K562 (cell line): ENCODE measurements around the gene MOSPD3. TPM values are rescaled to one million over a fixed set of nuclear protein-coding genes. Genes with fewer than 3 reads are reported as not detected.

ENCODE experiments used
- ATF1 ChIP-seq, 2 experiments: fragments of 450-650 bp in 1 of 2; IDR thresholded peaks; 2 replicates each; pipeline ENCODE4 v1.6.1; 2016; ENCODE audit warnings: missing compliant biosample characterization in 1 of 2, missing genetic modification characterization in 1 of 2
- BCOR ChIP-seq: fragments of 450-650 bp; IDR thresholded peaks from 2 replicates; pipeline ENCODE4 v1.6.1; 2016
- BDP1 ChIP-seq: IDR thresholded peaks from 3 replicates; pipeline ENCODE4 v1.6.1; 2011; ENCODE audit not compliant: insufficient read length, insufficient read depth
- CBX2 ChIP-seq: fragments of 200-600 bp; sonication (generic); IDR thresholded peaks from one replicate; pipeline ENCODE4 v1.6.1; 2012; ENCODE audit warnings: mild to moderate bottlenecking, low read length, inconsistent platforms; ENCODE audit not compliant: insufficient read depth, poor library complexity, severe bottlenecking
- ETV1 ChIP-seq: fragments of 450-650 bp; conservative IDR thresholded peaks from 2 replicates; pipeline ENCODE4 v1.6.1; 2016; ENCODE audit warnings: missing genetic modification characterization, control low read depth, low read depth, missing compliant biosample characterization
- FOXA3 ChIP-seq, 2 experiments: fragments of 450-650 bp in 1 of 2; sonication (generic) in 1 of 2; formaldehyde crosslinking; IDR thresholded peaks in 1 of 2; conservative IDR thresholded peaks in 1 of 2; 2 replicates each; pipeline versions ENCODE4 v1.4.0 to v1.8.0; 2020 to 2022; ENCODE audit warnings: mild to moderate bottlenecking in 2 of 2, missing genetic modification reagents in 1 of 2
- HMG20B ChIP-seq: fragments of 250-450 bp; sonication (Bioruptor Pico); IDR thresholded peaks from 2 replicates; pipeline ENCODE4 v1.5.0; 2021; ENCODE audit warnings: mild to moderate bottlenecking
- KLF10 ChIP-seq: fragments of 250-450 bp; sonication (Bioruptor Pico); IDR thresholded peaks from 2 replicates; pipeline ENCODE4 v1.6.1; 2021; ENCODE audit warnings: matching md5 sums
- MYC ChIP-seq, 2 experiments: fragments of 250-450 bp in 1 of 2; sonication (Bioruptor Pico) in 1 of 2; IDR thresholded peaks; 2 replicates each; pipeline versions ENCODE4 v1.5.1 to v1.6.1; 2012 to 2021; ENCODE audit warnings: low read depth in 2 of 2, borderline replicate concordance in 1 of 2, improper control_type of control experiment in 1 of 2, low read length in 1 of 2, mild to moderate bottlenecking in 1 of 2, moderate library complexity in 1 of 2
- MYNN ChIP-seq, 2 experiments: sonication (generic); formaldehyde crosslinking in 1 of 2; IDR thresholded peaks; 2 replicates each; pipeline versions ENCODE4 v1.5.0 to v1.6.1; 2016 to 2020; ENCODE audit warnings: antibody characterized with exemption in 1 of 2, missing genetic modification reagents in 1 of 2
- NCOR1 ChIP-seq: fragments of 450-650 bp; IDR thresholded peaks from 2 replicates; pipeline ENCODE4 v1.6.1; 2016; ENCODE audit warnings: mild to moderate bottlenecking, moderate library complexity
- NFRKB ChIP-seq: fragments of 450-650 bp; IDR thresholded peaks from 2 replicates; pipeline ENCODE4 v1.6.1; 2016; ENCODE audit warnings: low read depth
- PHF20 ChIP-seq: fragments of 450-650 bp; IDR thresholded peaks from 2 replicates; pipeline ENCODE4 v1.6.1; 2018; ENCODE audit not compliant: partially characterized antibody
- PHF8 ChIP-seq: fragments of 200-600 bp; sonication (generic); IDR thresholded peaks from 2 replicates; pipeline ENCODE4 v1.6.1; 2012; ENCODE audit warnings: mixed run types, mild to moderate bottlenecking, inconsistent platforms, low read length, moderate library complexity, borderline replicate concordance
- SMARCE1 ChIP-seq: fragments of 450-650 bp; IDR thresholded peaks from 2 replicates; pipeline ENCODE4 v1.7.1; 2016; ENCODE audit warnings: mild to moderate bottlenecking
- STAT5A ChIP-seq: IDR thresholded peaks from 2 replicates; pipeline ENCODE4 v1.6.1; 2012; ENCODE audit warnings: low read length, inconsistent platforms, borderline replicate concordance
- TCFL5 ChIP-seq: fragments of 250-450 bp; sonication (Bioruptor Pico); conservative IDR thresholded peaks from 2 replicates; pipeline ENCODE4 v1.6.1; 2021; ENCODE audit warnings: mild to moderate bottlenecking, moderate library complexity, matching md5 sums
- ZEB2 ChIP-seq: fragments of 450-650 bp; IDR thresholded peaks from 2 replicates; pipeline ENCODE4 v1.6.1; 2016
- ZNF140 ChIP-seq: fragments of 250-450 bp; sonication (Bioruptor Pico); IDR thresholded peaks from 2 replicates; pipeline ENCODE4 v1.8.0; 2021; ENCODE audit warnings: moderate library complexity, mild to moderate bottlenecking, inconsistent platforms
- ZNF212 ChIP-seq: fragments of 450-650 bp; formaldehyde crosslinking; IDR thresholded peaks from 2 replicates; pipeline ENCODE4 v1.4.0; 2020; ENCODE audit warnings: mild to moderate bottlenecking
- ZNF431 ChIP-seq: sonication (generic); formaldehyde crosslinking; IDR thresholded peaks from 2 replicates; pipeline ENCODE4 v1.8.0; 2022; ENCODE audit warnings: mild to moderate bottlenecking, missing genetic modification reagents
- ZNF561 ChIP-seq: fragments of 450-650 bp; formaldehyde crosslinking; conservative IDR thresholded peaks from 2 replicates; pipeline ENCODE4 v1.4.0; 2020; ENCODE audit warnings: mild to moderate bottlenecking, moderate library complexity
- ZNF583 ChIP-seq: fragments of 250-450 bp; sonication (Bioruptor Pico); IDR thresholded peaks from 2 replicates; pipeline ENCODE4 v1.4.0; 2020
- polyA plus RNA-seq, 8 experiments: library from polyadenylated mRNA; depleted of rRNA in 4 of 8; stranded (reverse) in 5 of 8; unstranded in 3 of 8; fragments of >200 nt; fragmentation: Nextera tagmentation in 2 of 8; fragmentation: Illumina TruSeq in 1 of 8; extraction: Ambion mirVana in 2 of 8; extraction: Trizol in 1 of 8; gene quantifications; 2 replicates each; pipeline versions ENCODE4 v1.2.1 to v1.2.3, GENCODE V29; 2011 to 2014; ENCODE audit warnings: inconsistent platforms in 1 of 8, missing spikeins in 1 of 8
- total RNA-seq, 7 experiments: library from RNA; depleted of rRNA in 6 of 7; stranded (reverse); fragments of >200 nt in 6 of 7; fragmentation: Illumina TruSeq in 2 of 7; extraction: Trizol in 2 of 7; gene quantifications; 2 replicates each; pipeline versions ENCODE4 v1.2.1 to v1.2.3, GENCODE V29; 2011 to 2021; ENCODE audit warnings: low replicate concordance in 1 of 7
- TF ChIP-seq, protein P1 (sequence below): sonication (generic); formaldehyde crosslinking; IDR thresholded peaks from 2 replicates; pipeline ENCODE4 v1.9.0; 2022; ENCODE audit warnings: mild to moderate bottlenecking, missing genetic modification reagents
- TF ChIP-seq, protein P2 (sequence below): fragments of 450-650 bp; IDR thresholded peaks from 2 replicates; pipeline ENCODE4 v1.6.1; 2016; ENCODE audit warnings: missing biosample characterization, missing genetic modification characterization
- TF ChIP-seq, protein P3 (sequence below): fragments of 450-650 bp; IDR thresholded peaks from 2 replicates; pipeline ENCODE4 v1.6.1; 2016; ENCODE audit warnings: borderline replicate concordance

Gene MOSPD3
- total and polyA plus RNA-seq, 9 of the 15 experiments (the other 6 are each of a cell fraction or from before 2014, with no cell fraction given), result 1.4 to 32.1 (median 7.3) TPM

- TF ChIP-seq, protein P1, sequence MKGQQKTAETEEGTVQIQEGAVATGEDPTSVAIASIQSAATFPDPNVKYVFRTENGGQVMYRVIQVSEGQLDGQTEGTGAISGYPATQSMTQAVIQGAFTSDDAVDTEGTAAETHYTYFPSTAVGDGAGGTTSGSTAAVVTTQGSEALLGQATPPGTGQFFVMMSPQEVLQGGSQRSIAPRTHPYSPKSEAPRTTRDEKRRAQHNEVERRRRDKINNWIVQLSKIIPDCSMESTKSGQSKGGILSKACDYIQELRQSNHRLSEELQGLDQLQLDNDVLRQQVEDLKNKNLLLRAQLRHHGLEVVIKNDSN (CRISPR knock-in tag), result 0 out of 2 replicates have a peak, but pooled peaks have one; percentile 16
- no peak for TF ChIP-seq FOXA3 (CRISPR knock-in tag; conservative IDR thresholded peaks at IDR 0.05 in 1 of 2, IDR thresholded peaks at IDR 0.05 in 1 of 2)
- no peak for TF ChIP-seq ZNF561 (CRISPR knock-in tag)
- no peak for TF ChIP-seq MYC (IDR thresholded peaks at IDR 0.05; ENCODE audit: low read depth, low read length)
- TF ChIP-seq MYC (CRISPR knock-in tag; IDR thresholded peaks at IDR 0.05; ENCODE audit: borderline replicate concordance, low read depth), result peak; percentile 16; the same call in 1 of the 2 replicates
- no peak for TF ChIP-seq ZNF212 (CRISPR knock-in tag)
- no peak for TF ChIP-seq ZNF140
- no peak for TF ChIP-seq ZNF431
- TF ChIP-seq, protein P2, sequence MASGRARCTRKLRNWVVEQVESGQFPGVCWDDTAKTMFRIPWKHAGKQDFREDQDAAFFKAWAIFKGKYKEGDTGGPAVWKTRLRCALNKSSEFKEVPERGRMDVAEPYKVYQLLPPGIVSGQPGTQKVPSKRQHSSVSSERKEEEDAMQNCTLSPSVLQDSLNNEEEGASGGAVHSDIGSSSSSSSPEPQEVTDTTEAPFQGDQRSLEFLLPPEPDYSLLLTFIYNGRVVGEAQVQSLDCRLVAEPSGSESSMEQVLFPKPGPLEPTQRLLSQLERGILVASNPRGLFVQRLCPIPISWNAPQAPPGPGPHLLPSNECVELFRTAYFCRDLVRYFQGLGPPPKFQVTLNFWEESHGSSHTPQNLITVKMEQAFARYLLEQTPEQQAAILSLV (tag), result no peak
- TF ChIP-seq NCOR1, result no peak
- no peak for TF ChIP-seq ZEB2
- TF ChIP-seq SMARCE1, result peak; percentile 57
- TF ChIP-seq, protein P3, sequence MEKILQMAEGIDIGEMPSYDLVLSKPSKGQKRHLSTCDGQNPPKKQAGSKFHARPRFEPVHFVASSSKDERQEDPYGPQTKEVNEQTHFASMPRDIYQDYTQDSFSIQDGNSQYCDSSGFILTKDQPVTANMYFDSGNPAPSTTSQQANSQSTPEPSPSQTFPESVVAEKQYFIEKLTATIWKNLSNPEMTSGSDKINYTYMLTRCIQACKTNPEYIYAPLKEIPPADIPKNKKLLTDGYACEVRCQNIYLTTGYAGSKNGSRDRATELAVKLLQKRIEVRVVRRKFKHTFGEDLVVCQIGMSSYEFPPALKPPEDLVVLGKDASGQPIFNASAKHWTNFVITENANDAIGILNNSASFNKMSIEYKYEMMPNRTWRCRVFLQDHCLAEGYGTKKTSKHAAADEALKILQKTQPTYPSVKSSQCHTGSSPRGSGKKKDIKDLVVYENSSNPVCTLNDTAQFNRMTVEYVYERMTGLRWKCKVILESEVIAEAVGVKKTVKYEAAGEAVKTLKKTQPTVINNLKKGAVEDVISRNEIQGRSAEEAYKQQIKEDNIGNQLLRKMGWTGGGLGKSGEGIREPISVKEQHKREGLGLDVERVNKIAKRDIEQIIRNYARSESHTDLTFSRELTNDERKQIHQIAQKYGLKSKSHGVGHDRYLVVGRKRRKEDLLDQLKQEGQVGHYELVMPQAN, result no peak
- no peak for TF ChIP-seq TCFL5 (CRISPR knock-in tag)
- TF ChIP-seq PHF8, result no peak
- TF ChIP-seq KLF10 (CRISPR knock-in tag), result no peak
- no peak for TF ChIP-seq ETV1
- TF ChIP-seq MYNN (IDR thresholded peaks at IDR 0.05), result peak; percentile 20; the same call in 1 of the 2 replicates
- TF ChIP-seq MYNN (CRISPR knock-in tag; IDR thresholded peaks at IDR 0.05), result no peak
- no peak for TF ChIP-seq PHF20
- TF ChIP-seq BDP1, result no peak
- no peak for TF ChIP-seq ZNF583 (CRISPR knock-in tag)
- peak; percentile 29 for TF ChIP-seq BCOR
- TF ChIP-seq NFRKB, result no peak
- TF ChIP-seq CBX2, result no peak
- no peak for TF ChIP-seq HMG20B (CRISPR knock-in tag)
- no peak for TF ChIP-seq STAT5A
- TF ChIP-seq ATF1 (CRISPR knock-in tag; IDR thresholded peaks at IDR 0.05), result no peak
- 0 out of 2 replicates have a peak, but pooled peaks have one; percentile 5 for TF ChIP-seq ATF1 (tag; IDR thresholded peaks at IDR 0.05)
These were observed 27.7 kb downstream of the MOSPD3 start (continued) for GRCh38 chr7:100639995-100640516.
